Measurements from ENCODE around the gene LDB1. TPM values are rescaled to one million over a fixed set of nuclear protein-coding genes. Genes with fewer than 3 reads are reported as not detected.

The LDB1 gene
- total and polyA plus RNA-seq, 10 of the 15 experiments (the other 5 are each of a cell fraction or from before 2014, with no cell fraction given), result 1.7 to 71.5 (median 36.9) TPM

- TF ChIP-seq JUNB (IDR thresholded peaks at IDR 0.05), result no peak
- no peak for TF ChIP-seq BRCA1 (IDR thresholded peaks at IDR 0.05; ENCODE audit: low read depth, low read length)
Measured at GRCh38 chr10:102150970-102151773, 31.0 kb upstream of the LDB1 start (continued).

- BruUV-seq (replicated peaks), result no TSS peak
- POLR2A ChIA-PET, result interaction anchor here (1.5 kb wide), 1 partner anchor 9 kb away, joined by 5 read pairs; no protein-coding TSS in a partner anchor
Measured at GRCh38 chr10:102148275-102148674, 28.1 kb upstream of the LDB1 start.

More at GRCh38 chr10:102148275-102148674, 28.1 kb upstream of the LDB1 start:
- in situ Hi-C loops (cut with MboI), result no loop called here
- Histone ChIP-seq H3K27me3 (replicated peaks in 1 of 2; ENCODE audit: control insufficient read depth in 2 of 2, insufficient read depth in 2 of 2, low read length in 1 of 2) (no peaks in the 10 kb centered on the region), H3K79me2 (ENCODE audit: control insufficient read depth, insufficient read depth, low read length) (peaks cover 13% of the 10 kb centered on the region), H3K4me1 (ENCODE audit: control insufficient read depth, insufficient read depth, low read length) (peaks cover 9% of the 10 kb centered on the region), H3K9me3 (replicated peaks; ENCODE audit: control insufficient read depth, insufficient read depth, low read length) (no peaks in the 10 kb centered on the region), H4K20me1 (ENCODE audit: control insufficient read depth, insufficient read depth) (no peaks in the 10 kb centered on the region), H3K27ac (ENCODE audit: control insufficient read depth, insufficient read depth) (no peak overlapping the region), H3K36me3 (ENCODE audit: control insufficient read depth in 2 of 2, insufficient read depth in 2 of 2, low read length in 1 of 2) (peaks cover 33 to 35% of the 10 kb centered on the region in 2 experiments), H3K4me2 (ENCODE audit: control insufficient read depth, insufficient read depth) (no peak overlapping the region), H3K4me3 (no peak overlapping the region), H3K9ac (ENCODE audit: control insufficient read depth, insufficient read depth, low read length) (no peak overlapping the region), H2AFZ (ENCODE audit: control insufficient read depth, low read depth, low read length) (no peak overlapping the region)
- WGBS (ENCODE audit: insufficient coverage, insufficient replicate concordance, low lambda C conversion rate, missing lambda C conversion rate), result 95% methylated on average over 13 of the region's 13 CpGs
- ATAC-seq (no peak), FAIRE-seq (no peak), DNase-seq (ENCODE audit: low read depth, low spot score) (no peak)
- TF ChIP-seq MAX (IDR thresholded peaks at IDR 0.05; ENCODE audit: low read depth, low read length), result no peak
- no peak for TF ChIP-seq GABPA (IDR thresholded peaks at IDR 0.05; ENCODE audit: low read depth)
- no peak for TF ChIP-seq TCF7 (IDR thresholded peaks at IDR 0.05; ENCODE audit: borderline replicate concordance)
- TF ChIP-seq IRF5 (IDR thresholded peaks at IDR 0.05; ENCODE audit: borderline replicate concordance), result no peak
- TF ChIP-seq RELB (IDR thresholded peaks at IDR 0.05; ENCODE audit: low read depth), result no peak
- TF ChIP-seq CBX5 (IDR thresholded peaks at IDR 0.05; ENCODE audit: low read depth), result no peak
- TF ChIP-seq NBN (IDR thresholded peaks at IDR 0.05), result no peak
- TF ChIP-seq CHD2 (IDR thresholded peaks at IDR 0.05; ENCODE audit: borderline replicate concordance, low read depth, low read length), result no peak
- no peak for TF ChIP-seq SKIL (IDR thresholded peaks at IDR 0.05; ENCODE audit: low read depth, poor library complexity, severe bottlenecking)
- TF ChIP-seq POU2F2 (IDR thresholded peaks at IDR 0.05; ENCODE audit: borderline replicate concordance, low read depth, low read length), result no peak
- no peak for TF ChIP-seq ETV6 (conservative IDR thresholded peaks at IDR 0.05 in 1 of 2, IDR thresholded peaks at IDR 0.05 in 1 of 2; ENCODE audit: borderline replicate concordance in 1 of 2, low read depth in 1 of 2)
- no peak for TF ChIP-seq RELA (IDR thresholded peaks at IDR 0.05; ENCODE audit: borderline replicate concordance, partially characterized antibody)
- ChIA-PET RAD21 (ENCODE audit: unreplicated experiment) (no interaction called here), SMC1A (ENCODE audit: uncharacterized antibody, unreplicated experiment) (interaction anchor here (1.6 to 5.0 kb wide), 2 partner anchors 10 to 83 kb away, joined by 3 to 29 read pairs; no protein-coding TSS in a partner anchor), CTCF (interaction anchor here (1.2 to 1.3 kb wide), 2 partner anchors 13 to 16 kb away, joined by 3 to 4 read pairs; partner anchors contain the start of gene PPRC1)
- intact Hi-C loops (cut with micrococcal nuclease; ENCODE audit: unreplicated experiment), result no loop called here

Data from GM12878 (cell line).